Panc1 (cell line): ENCODE measurements around the gene MUC5B. TPM values are rescaled to one million over a fixed set of nuclear protein-coding genes. Genes with fewer than 3 reads are reported as not detected.
"Not testable (repeated sequence)": the region's sequence is repeated elsewhere in the genome, so short reads cannot be mapped to it uniquely, and the experiment has no call there.

Experiments
- ATAC-seq: fragments of 200-7000 bp; cut with Tn5 transposase; 2 replicates; pipeline ENCODE4 v1.9.1; 2020; ENCODE audit warnings: mild to moderate bottlenecking, moderate library complexity
- BruUV-seq: library from RNA; stranded (reverse); fragments of 400-500 nt; replicated peaks from 2 replicates; lab custom pipeline; 2021; lab: Mats Ljungman, UMichigan
- CTCF ChIA-PET: fragments of 300-600 bp; sonication (Branson Sonifier 250); formaldehyde crosslinking; loops from one replicate; lab custom pipeline; 2022; ENCODE audit warnings: antibody characterized with exemption; lab: Charles Lee
- POLR2A ChIA-PET: fragments of 300-600 bp; sonication (Branson Sonifier 250); formaldehyde crosslinking; loops from one replicate; lab custom pipeline; 2022; ENCODE audit warnings: antibody characterized with exemption; lab: Charles Lee
- DNase-seq: peaks from one replicate; pipeline ENCODE4 v3.0.0-alpha.2; 2010; ENCODE audit warnings: low read depth, low spot score
- H3K27ac ChIP-seq: 2 replicates; pipeline ENCODE4 v1.5.1; 2011; ENCODE audit warnings: mild to moderate bottlenecking, low read length, inconsistent platforms
- H3K27me3 ChIP-seq: fragments of 200-500 bp; sonication (Bioruptor generic); 2 replicates; pipeline ENCODE4 v1.6.0; 2014; ENCODE audit warnings: low read length, inconsistent platforms; ENCODE audit not compliant: control insufficient read depth, insufficient read depth
- H3K36me3 ChIP-seq: fragments of 200-500 bp; sonication (Bioruptor generic); 2 replicates; pipeline ENCODE4 v1.5.1; 2014; ENCODE audit warnings: inconsistent platforms, mild to moderate bottlenecking, low read length, moderate library complexity; ENCODE audit not compliant: control insufficient read depth, insufficient read depth
- H3K4me1 ChIP-seq: 2 replicates; pipeline ENCODE4 v1.5.1; 2011; ENCODE audit warnings: inconsistent platforms, mild to moderate bottlenecking, low read length, moderate library complexity; ENCODE audit not compliant: control insufficient read depth, insufficient read depth
- H3K4me3 ChIP-seq, 2 experiments: 2 replicates each; pipeline ENCODE4 v1.5.1; 2011 to 2012; ENCODE audit warnings: low read depth in 2 of 2, low read length in 2 of 2, mild to moderate bottlenecking in 2 of 2, inconsistent platforms in 1 of 2, moderate library complexity in 1 of 2
- H3K9me3 ChIP-seq: fragments of 200-500 bp; sonication (Bioruptor generic); 2 replicates; pipeline ENCODE4 v1.5.1; 2014; ENCODE audit warnings: low read depth, mild to moderate bottlenecking, inconsistent platforms, low read length, moderate library complexity; ENCODE audit not compliant: control insufficient read depth, insufficient read depth
- POLR2AphosphoS5 ChIP-seq: IDR thresholded peaks from 2 replicates; pipeline ENCODE4 v1.6.1; 2012; ENCODE audit warnings: mild to moderate bottlenecking, low read depth, low read length, moderate library complexity
- SIN3A ChIP-seq: IDR thresholded peaks from 2 replicates; pipeline ENCODE4 v1.6.1; 2012; ENCODE audit warnings: low read depth, mild to moderate bottlenecking, low read length, moderate library complexity, borderline replicate concordance; ENCODE audit not compliant: insufficient read depth
- TCF7L2 ChIP-seq: IDR thresholded peaks from 2 replicates; pipeline ENCODE4 v1.6.1; 2011; ENCODE audit warnings: mild to moderate bottlenecking, low read depth, low read length, inconsistent platforms
- in situ Hi-C: cut with HindIII; loops from 2 replicates; pipeline ENCODE4 v1.10.0; 2016; ENCODE audit warnings: low sequenced_read_pairs, low pct_unique_long_range_greater_than_20kb
- intact Hi-C: fragments of 100-400 bp; cut with micrococcal nuclease; formaldehyde crosslinking; loops from one replicate; pipeline ENCODE4 v1.10.0; 2022; ENCODE audit not compliant: unreplicated experiment
- total RNA-seq: library from RNA; stranded (reverse); gene quantifications from one replicate; pipeline ENCODE4 v1.2.1, GENCODE V29; 2021; ENCODE audit not compliant: unreplicated experiment
- TF ChIP-seq, protein P1 (sequence below): fragments of 450-650 bp; IDR thresholded peaks from 2 replicates; pipeline ENCODE4 v1.5.1; 2017; ENCODE audit warnings: mild to moderate bottlenecking
- TF ChIP-seq, protein P2 (sequence below), 2 experiments: IDR thresholded peaks; 2 replicates each; pipeline ENCODE4 v1.6.1; 2011 to 2012; ENCODE audit warnings: low read depth in 2 of 2, control low read depth in 1 of 2, low read length in 1 of 2, mild to moderate bottlenecking in 1 of 2, moderate library complexity in 1 of 2; ENCODE audit not compliant: insufficient read depth in 1 of 2

The MUC5B gene
- total RNA-seq, 1 experiment from 2014 or later, result 1.2 TPM

DNA sequence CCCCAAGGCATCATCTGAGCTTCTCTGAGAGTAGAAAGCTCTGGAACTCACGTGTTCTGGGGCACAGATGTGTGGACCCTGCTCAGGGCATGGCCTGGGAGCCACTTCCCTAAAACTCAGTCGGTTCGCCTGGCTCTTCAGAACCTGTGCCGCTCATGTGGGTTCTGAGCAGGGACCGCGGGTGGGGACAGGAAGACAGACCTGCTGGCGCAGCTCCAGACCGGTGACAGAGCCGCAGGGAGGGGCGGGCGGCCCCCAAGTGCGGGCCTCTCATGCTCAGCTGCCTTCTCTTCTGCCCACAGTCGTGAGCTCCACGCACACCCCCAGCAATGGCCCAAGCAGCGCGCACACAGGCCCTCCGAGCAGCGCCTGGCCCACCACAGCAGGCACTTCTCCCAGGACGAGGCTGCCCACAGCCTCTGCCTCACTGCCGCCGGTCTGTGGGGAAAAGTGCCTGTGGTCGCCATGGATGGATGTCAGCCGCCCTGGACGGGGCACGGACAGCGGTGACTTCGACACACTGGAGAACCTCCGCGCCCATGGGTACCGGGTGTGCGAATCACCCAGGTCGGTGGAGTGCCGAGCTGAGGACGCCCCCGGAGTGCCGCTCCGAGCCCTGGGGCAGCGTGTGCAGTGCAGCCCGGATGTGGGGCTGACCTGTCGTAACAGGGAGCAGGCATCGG lies 40.9 kb upstream of the MUC5B start:
- ChIA-PET POLR2A (no interaction called here), CTCF (interaction anchor here (0.6 kb wide), 1 partner anchor 18 kb away, joined by 3 read pairs; no protein-coding TSS in a partner anchor)
- no peaks in the 10 kb centered on the region for H3K27me3 ChIP-seq
- in situ Hi-C loops (no loop called here), intact Hi-C loops (no loop called here)
- no peak overlapping the region for H3K4me3 ChIP-seq
- H3K4me1 ChIP-seq, result no peaks in the 10 kb centered on the region
- DNase-seq (no peak), ATAC-seq (peak; percentile 8; the same call in 1 of the 2 replicates)
- TF ChIP-seq POLR2AphosphoS5, result no peak
- no peak for TF ChIP-seq TCF7L2
- TF ChIP-seq, protein P1, sequence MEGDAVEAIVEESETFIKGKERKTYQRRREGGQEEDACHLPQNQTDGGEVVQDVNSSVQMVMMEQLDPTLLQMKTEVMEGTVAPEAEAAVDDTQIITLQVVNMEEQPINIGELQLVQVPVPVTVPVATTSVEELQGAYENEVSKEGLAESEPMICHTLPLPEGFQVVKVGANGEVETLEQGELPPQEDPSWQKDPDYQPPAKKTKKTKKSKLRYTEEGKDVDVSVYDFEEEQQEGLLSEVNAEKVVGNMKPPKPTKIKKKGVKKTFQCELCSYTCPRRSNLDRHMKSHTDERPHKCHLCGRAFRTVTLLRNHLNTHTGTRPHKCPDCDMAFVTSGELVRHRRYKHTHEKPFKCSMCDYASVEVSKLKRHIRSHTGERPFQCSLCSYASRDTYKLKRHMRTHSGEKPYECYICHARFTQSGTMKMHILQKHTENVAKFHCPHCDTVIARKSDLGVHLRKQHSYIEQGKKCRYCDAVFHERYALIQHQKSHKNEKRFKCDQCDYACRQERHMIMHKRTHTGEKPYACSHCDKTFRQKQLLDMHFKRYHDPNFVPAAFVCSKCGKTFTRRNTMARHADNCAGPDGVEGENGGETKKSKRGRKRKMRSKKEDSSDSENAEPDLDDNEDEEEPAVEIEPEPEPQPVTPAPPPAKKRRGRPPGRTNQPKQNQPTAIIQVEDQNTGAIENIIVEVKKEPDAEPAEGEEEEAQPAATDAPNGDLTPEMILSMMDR, result no peak
- TF ChIP-seq, protein P2, sequence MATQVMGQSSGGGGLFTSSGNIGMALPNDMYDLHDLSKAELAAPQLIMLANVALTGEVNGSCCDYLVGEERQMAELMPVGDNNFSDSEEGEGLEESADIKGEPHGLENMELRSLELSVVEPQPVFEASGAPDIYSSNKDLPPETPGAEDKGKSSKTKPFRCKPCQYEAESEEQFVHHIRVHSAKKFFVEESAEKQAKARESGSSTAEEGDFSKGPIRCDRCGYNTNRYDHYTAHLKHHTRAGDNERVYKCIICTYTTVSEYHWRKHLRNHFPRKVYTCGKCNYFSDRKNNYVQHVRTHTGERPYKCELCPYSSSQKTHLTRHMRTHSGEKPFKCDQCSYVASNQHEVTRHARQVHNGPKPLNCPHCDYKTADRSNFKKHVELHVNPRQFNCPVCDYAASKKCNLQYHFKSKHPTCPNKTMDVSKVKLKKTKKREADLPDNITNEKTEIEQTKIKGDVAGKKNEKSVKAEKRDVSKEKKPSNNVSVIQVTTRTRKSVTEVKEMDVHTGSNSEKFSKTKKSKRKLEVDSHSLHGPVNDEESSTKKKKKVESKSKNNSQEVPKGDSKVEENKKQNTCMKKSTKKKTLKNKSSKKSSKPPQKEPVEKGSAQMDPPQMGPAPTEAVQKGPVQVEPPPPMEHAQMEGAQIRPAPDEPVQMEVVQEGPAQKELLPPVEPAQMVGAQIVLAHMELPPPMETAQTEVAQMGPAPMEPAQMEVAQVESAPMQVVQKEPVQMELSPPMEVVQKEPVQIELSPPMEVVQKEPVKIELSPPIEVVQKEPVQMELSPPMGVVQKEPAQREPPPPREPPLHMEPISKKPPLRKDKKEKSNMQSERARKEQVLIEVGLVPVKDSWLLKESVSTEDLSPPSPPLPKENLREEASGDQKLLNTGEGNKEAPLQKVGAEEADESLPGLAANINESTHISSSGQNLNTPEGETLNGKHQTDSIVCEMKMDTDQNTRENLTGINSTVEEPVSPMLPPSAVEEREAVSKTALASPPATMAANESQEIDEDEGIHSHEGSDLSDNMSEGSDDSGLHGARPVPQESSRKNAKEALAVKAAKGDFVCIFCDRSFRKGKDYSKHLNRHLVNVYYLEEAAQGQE (IDR thresholded peaks at IDR 0.05; ENCODE audit: insufficient read depth in 1 of 2, low read depth in 2 of 2, low read length in 1 of 2), result no peak
- TF ChIP-seq SIN3A, result no peak
- no TSS peak for BruUV-seq
- no peaks in the 10 kb centered on the region for H3K36me3 ChIP-seq
- no peak overlapping the region for H3K27ac ChIP-seq
- H3K9me3 ChIP-seq, result no peaks in the 10 kb centered on the region

DNA sequence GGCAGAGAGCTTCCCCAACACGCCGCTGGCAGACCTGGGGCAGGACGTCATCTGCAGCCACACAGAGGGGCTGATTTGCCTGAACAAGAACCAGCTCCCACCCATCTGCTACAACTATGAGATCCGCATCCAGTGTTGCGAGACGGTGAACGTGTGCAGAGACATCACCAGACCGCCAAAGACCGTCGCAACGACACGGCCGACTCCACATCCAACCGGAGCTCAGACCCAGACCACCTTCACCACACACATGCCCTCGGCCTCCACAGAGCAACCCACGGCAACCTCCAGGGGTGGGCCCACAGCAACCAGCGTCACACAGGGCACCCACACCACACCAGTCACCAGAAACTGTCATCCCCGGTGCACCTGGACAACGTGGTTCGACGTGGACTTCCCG lies 38.7 kb upstream of the MUC5B start:
- H3K9me3 ChIP-seq, H3K4me3 ChIP-seq, H3K27me3 ChIP-seq, CTCF ChIA-PET, POLR2A ChIA-PET, intact Hi-C loops, H3K27ac ChIP-seq, H3K36me3 ChIP-seq, in situ Hi-C loops, BruUV-seq, ATAC-seq, DNase-seq, H3K4me1 ChIP-seq: not testable (repeated sequence)

DNA sequence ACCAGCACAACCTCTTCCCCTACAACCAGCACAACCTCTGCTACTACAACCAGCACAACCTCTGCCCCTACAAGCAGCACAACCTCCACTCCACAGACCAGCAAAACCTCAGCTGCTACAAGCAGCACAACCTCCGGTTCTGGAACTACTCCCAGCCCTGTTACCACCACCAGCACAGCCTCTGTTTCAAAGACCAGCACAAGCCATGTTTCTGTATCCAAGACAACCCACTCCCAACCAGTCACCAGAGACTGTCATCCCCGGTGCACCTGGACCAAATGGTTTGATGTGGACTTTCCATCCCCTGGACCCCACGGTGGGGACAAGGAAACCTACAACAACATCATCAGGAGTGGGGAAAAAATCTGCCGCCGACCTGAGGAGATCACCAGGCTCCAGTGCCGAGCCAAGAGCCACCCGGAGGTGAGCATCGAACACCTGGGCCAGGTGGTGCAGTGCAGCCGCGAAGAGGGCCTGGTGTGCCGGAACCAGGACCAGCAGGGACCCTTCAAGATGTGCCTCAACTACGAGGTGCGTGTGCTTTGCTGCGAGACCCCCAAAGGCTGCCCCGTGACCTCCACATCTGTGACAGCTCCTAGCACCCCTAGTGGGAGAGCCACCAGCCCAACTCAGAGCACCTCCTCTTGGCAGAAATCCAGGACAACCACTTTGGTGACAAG lies 34.3 kb upstream of the MUC5B start:
- H3K4me1 ChIP-seq, in situ Hi-C loops, ATAC-seq, H3K4me3 ChIP-seq, DNase-seq, H3K27me3 ChIP-seq, BruUV-seq, H3K36me3 ChIP-seq, H3K9me3 ChIP-seq, intact Hi-C loops, POLR2A ChIA-PET, CTCF ChIA-PET, H3K27ac ChIP-seq: not testable (repeated sequence)

DNA sequence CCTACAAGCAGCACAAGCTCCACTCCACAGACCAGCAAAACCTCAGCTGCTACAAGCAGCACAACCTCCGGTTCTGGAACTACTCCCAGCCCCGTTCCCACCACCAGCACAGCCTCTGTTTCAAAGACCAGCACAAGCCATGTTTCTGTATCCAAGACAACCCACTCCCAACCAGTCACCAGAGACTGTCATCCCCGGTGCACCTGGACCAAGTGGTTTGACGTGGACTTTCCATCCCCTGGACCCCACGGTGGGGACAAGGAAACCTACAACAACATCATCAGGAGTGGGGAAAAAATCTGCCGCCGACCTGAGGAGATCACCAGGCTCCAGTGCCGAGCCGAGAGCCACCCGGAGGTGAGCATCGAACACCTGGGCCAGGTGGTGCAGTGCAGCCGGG lies 33.0 kb upstream of the MUC5B start:
- in situ Hi-C loops, CTCF ChIA-PET, H3K4me3 ChIP-seq, H3K9me3 ChIP-seq, POLR2A ChIA-PET, DNase-seq, H3K36me3 ChIP-seq, ATAC-seq, H3K27me3 ChIP-seq, intact Hi-C loops, H3K4me1 ChIP-seq, H3K27ac ChIP-seq, BruUV-seq: not testable (repeated sequence)

DNA sequence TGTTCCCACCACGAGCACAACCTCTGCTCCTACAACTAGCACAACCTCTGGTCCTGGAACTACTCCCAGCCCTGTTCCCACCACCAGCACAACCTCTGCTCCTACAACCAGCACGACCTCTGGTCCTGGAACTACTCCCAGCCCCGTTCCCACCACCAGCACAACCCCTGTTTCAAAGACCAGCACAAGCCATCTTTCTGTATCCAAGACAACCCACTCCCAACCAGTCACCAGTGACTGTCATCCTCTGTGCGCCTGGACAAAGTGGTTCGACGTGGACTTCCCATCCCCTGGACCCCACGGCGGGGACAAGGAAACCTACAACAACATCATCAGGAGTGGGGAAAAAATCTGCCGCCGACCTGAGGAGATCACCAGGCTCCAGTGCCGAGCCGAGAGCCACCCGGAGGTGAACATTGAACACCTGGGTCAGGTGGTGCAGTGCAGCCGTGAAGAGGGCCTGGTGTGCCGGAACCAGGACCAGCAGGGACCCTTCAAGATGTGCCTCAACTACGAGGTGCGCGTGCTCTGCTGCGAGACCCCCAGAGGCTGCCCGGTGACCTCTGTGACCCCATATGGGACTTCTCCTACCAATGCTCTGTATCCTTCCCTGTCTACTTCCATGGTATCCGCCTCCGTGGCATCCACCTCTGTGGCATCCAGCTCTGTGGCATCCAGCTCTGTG lies 30.9 kb upstream of the MUC5B start:
- BruUV-seq, intact Hi-C loops, H3K9me3 ChIP-seq, H3K4me1 ChIP-seq, H3K27ac ChIP-seq, in situ Hi-C loops, POLR2A ChIA-PET, CTCF ChIA-PET, H3K27me3 ChIP-seq, H3K36me3 ChIP-seq, ATAC-seq, DNase-seq, H3K4me3 ChIP-seq: not testable (repeated sequence)
